GM12878 (cell line): ENCODE data around the gene FADS3. TPM values are rescaled to one million over a fixed set of nuclear protein-coding genes. Genes with fewer than 3 reads are reported as not detected.

Experiments
- ATAC-seq: fragments of 200-7000 bp; cut with Tn5 transposase; 3 replicates; pipeline ENCODE4 v1.9.1; 2020; ENCODE audit warnings: mild to moderate bottlenecking, moderate library complexity
- BruUV-seq: library from RNA; stranded (reverse); fragments of 400-500 nt; replicated peaks from 2 replicates; lab custom pipeline; 2021; lab: Mats Ljungman, UMichigan
- CTCF ChIA-PET: fragments of 300-600 bp; sonication (Branson Sonifier 250); formaldehyde crosslinking; extraction: SDS; loops from one replicate; lab custom pipeline; 2021; ENCODE audit warnings: inconsistent platforms; lab: Yijun Ruan, JAX
- POLR2A ChIA-PET: fragments of 350-600 bp; formaldehyde crosslinking; extraction: SDS; loops from one replicate; lab custom pipeline; 2021; ENCODE audit warnings: inconsistent platforms; lab: Charles Lee
- RAD21 ChIA-PET: fragments of 300-600 bp; sonication (Branson Sonifier 250); formaldehyde crosslinking; loops from one replicate; lab custom pipeline; 2023; ENCODE audit warnings: antibody characterized with exemption; ENCODE audit not compliant: unreplicated experiment; lab: Charles Lee
- SMC1A ChIA-PET: fragments of 300-600 bp; sonication (Branson Sonifier 250); formaldehyde crosslinking; loops from one replicate; lab custom pipeline; 2023; ENCODE audit not compliant: unreplicated experiment, uncharacterized antibody; lab: Charles Lee
- DNase-seq: peaks from one replicate; pipeline ENCODE4 v3.0.0-alpha.2; 2011; ENCODE audit warnings: low read depth, low spot score
- FAIRE-seq: peaks from 3 replicates; lab custom pipeline; 2011; peaks lifted over from hg19 to GRCh38; lab: Jason Lieb, UNC
- H2AFZ ChIP-seq: 2 replicates; pipeline ENCODE4 v1.6.0; 2011; ENCODE audit warnings: low read depth, low read length, control low read depth; ENCODE audit not compliant: control insufficient read depth
- H3K27ac ChIP-seq: 2 replicates; pipeline ENCODE4 v1.5.1; 2011; ENCODE audit warnings: control low read depth; ENCODE audit not compliant: control insufficient read depth, insufficient read depth
- H3K27me3 ChIP-seq, 2 experiments: replicated peaks in 1 of 2; 2 replicates each; pipeline versions ENCODE4 v1.6.0 to v1.6.1; 2011; ENCODE audit warnings: low read length in 1 of 2; ENCODE audit not compliant: control insufficient read depth in 2 of 2, insufficient read depth in 2 of 2
- H3K36me3 ChIP-seq, 2 experiments: 2 replicates each; pipeline ENCODE4 v1.5.1; 2011; ENCODE audit warnings: low read length in 1 of 2; ENCODE audit not compliant: control insufficient read depth in 2 of 2, insufficient read depth in 2 of 2
- H3K4me1 ChIP-seq: 2 replicates; pipeline ENCODE4 v1.6.1; 2011; ENCODE audit warnings: mild to moderate bottlenecking, low read length, moderate library complexity, mixed read lengths; ENCODE audit not compliant: control insufficient read depth, insufficient read depth
- H3K4me2 ChIP-seq: 2 replicates; pipeline ENCODE4 v1.6.0; 2011; ENCODE audit warnings: control low read depth; ENCODE audit not compliant: control insufficient read depth, insufficient read depth
- H3K4me3 ChIP-seq: fragments of 200-600 bp; sonication (generic); 2 replicates; pipeline ENCODE4 v1.5.1; 2016
- H3K79me2 ChIP-seq: 2 replicates; pipeline ENCODE4 v1.6.0; 2011; ENCODE audit warnings: low read length; ENCODE audit not compliant: control insufficient read depth, insufficient read depth
- H3K9ac ChIP-seq: 2 replicates; pipeline ENCODE4 v1.8.0; 2011; ENCODE audit warnings: low read length, control low read depth, mixed read lengths; ENCODE audit not compliant: control insufficient read depth, insufficient read depth
- H3K9me3 ChIP-seq: replicated peaks from 3 replicates; pipeline ENCODE4 v1.5.1; 2011; ENCODE audit warnings: mild to moderate bottlenecking, low read length; ENCODE audit not compliant: control insufficient read depth, insufficient read depth
- H4K20me1 ChIP-seq: 2 replicates; pipeline ENCODE4 v1.6.0; 2011; ENCODE audit not compliant: control insufficient read depth, insufficient read depth
- ASH2L ChIP-seq: fragments of 300-600, 200-600 bp; sonication (generic); IDR thresholded peaks from 2 replicates; pipeline ENCODE4 v1.6.1; 2017; ENCODE audit warnings: low read depth, mild to moderate bottlenecking, borderline replicate concordance
- BCL11A ChIP-seq: IDR thresholded peaks from 2 replicates; pipeline ENCODE4 v1.6.1; 2011; ENCODE audit warnings: low read depth, low read length
- CBX5 ChIP-seq: sonication (generic); IDR thresholded peaks from 2 replicates; pipeline ENCODE4 v1.6.1; 2016; ENCODE audit warnings: low read depth, moderate library complexity, mild to moderate bottlenecking, inconsistent platforms
- EGR1 ChIP-seq, 2 experiments: IDR thresholded peaks; 1 replicate in 1 of 2; 2 replicates in 1 of 2; pipeline ENCODE4 v1.6.1; 2011 to 2012; ENCODE audit warnings: low read depth in 2 of 2, low read length in 2 of 2, borderline replicate concordance in 1 of 2, mild to moderate bottlenecking in 1 of 2, moderate library complexity in 1 of 2
- ETV6 ChIP-seq, 2 experiments: fragments of 450-650 bp in 1 of 2; IDR thresholded peaks in 1 of 2; conservative IDR thresholded peaks in 1 of 2; 2 replicates each; pipeline ENCODE4 v1.6.1; 2014; ENCODE audit warnings: antibody characterized with exemption in 1 of 2, borderline replicate concordance in 1 of 2, low read depth in 1 of 2, mild to moderate bottlenecking in 1 of 2, moderate library complexity in 1 of 2
- KLF5 ChIP-seq: fragments of 450-650 bp; IDR thresholded peaks from 2 replicates; pipeline ENCODE4 v1.6.1; 2014; ENCODE audit warnings: mild to moderate bottlenecking; ENCODE audit not compliant: partially characterized antibody
- RCOR1 ChIP-seq: conservative IDR thresholded peaks from 2 replicates; pipeline ENCODE4 v1.6.1; 2012; ENCODE audit warnings: low read depth, low read length, improper control_type of control experiment
- YY1 ChIP-seq: IDR thresholded peaks from 2 replicates; pipeline ENCODE4 v1.6.1; 2011; ENCODE audit warnings: low read depth, mild to moderate bottlenecking, low read length
- ZBTB4 ChIP-seq: fragments of 450-650 bp; formaldehyde crosslinking; IDR thresholded peaks from 2 replicates; pipeline ENCODE4 v1.4.0; 2022; ENCODE audit warnings: mild to moderate bottlenecking, moderate library complexity
- WGBS: methylation state at CpG from one replicate; pipeline ENCODE4 v1.1.6; 2016; ENCODE audit warnings: low lambda C conversion rate; ENCODE audit not compliant: insufficient replicate concordance, insufficient coverage; ENCODE audit errors: missing lambda C conversion rate; 5-methylcytosine and 5-hydroxymethylcytosine counted together
- in situ Hi-C: fragments of 300-500 bp; cut with MboI; formaldehyde crosslinking; loops from 9 replicates; pipeline ENCODE4 v1.14.3; 2018; ENCODE audit warnings: mixed read lengths
- intact Hi-C: fragments of 100-400 bp; cut with micrococcal nuclease; formaldehyde crosslinking; loops from one replicate; pipeline ENCODE4 v1.14.2; 2022; ENCODE audit not compliant: unreplicated experiment
- polyA plus RNA-seq, 11 experiments: library from polyadenylated mRNA; depleted of rRNA in 4 of 11; unstranded in 6 of 11; stranded (reverse) in 5 of 11; fragments of >200 nt; fragmentation: Nextera tagmentation in 4 of 11; fragmentation: Illumina TruSeq in 1 of 11; extraction: Ambion mirVana in 4 of 11; extraction: Trizol in 1 of 11; gene quantifications; 1 replicate in 1 of 11; 2 replicates in 10 of 11; pipeline versions ENCODE4 v1.2.1 to v1.2.3, GENCODE V29; 2011 to 2016; ENCODE audit warnings: inconsistent platforms in 2 of 11, missing spikeins in 2 of 11, low read depth in 1 of 11
- total RNA-seq, 4 experiments: library from RNA; depleted of rRNA in 3 of 4; stranded (reverse); fragments of >200 nt in 3 of 4; fragmentation: Illumina TruSeq in 1 of 4; extraction: Trizol in 1 of 4; gene quantifications; 2 replicates each; pipeline versions ENCODE4 v1.2.1 to v1.2.3, GENCODE V29; 2013 to 2021
- TF ChIP-seq, protein P1 (sequence below): fragments of 450-650 bp; IDR thresholded peaks from 2 replicates; pipeline ENCODE4 v1.6.1; 2017; ENCODE audit warnings: mild to moderate bottlenecking
- TF ChIP-seq, protein P2 (sequence below): fragments of 450-650 bp; IDR thresholded peaks from 2 replicates; pipeline ENCODE4 v1.6.1; 2017; ENCODE audit warnings: mild to moderate bottlenecking, moderate library complexity
- TF ChIP-seq, protein P3 (sequence below): IDR thresholded peaks from 2 replicates; pipeline ENCODE4 v1.6.1; 2012; ENCODE audit warnings: low read depth, low read length, improper control_type of control experiment

The FADS3 gene
- total and polyA plus RNA-seq, 10 of the 15 experiments (the other 5 are each of a cell fraction or from before 2014, with no cell fraction given) = 0.23 to 8.1 (median 4.2) TPM

GRCh38 chr11:61879152-61879551 is 12.2 kb downstream of the FADS3 start (continued):
- no peak for TF ChIP-seq EGR1 (IDR thresholded peaks at IDR 0.05; ENCODE audit: borderline replicate concordance in 1 of 2, low read depth in 2 of 2, low read length in 2 of 2)
- no peak for TF ChIP-seq ETV6 (conservative IDR thresholded peaks at IDR 0.05 in 1 of 2, IDR thresholded peaks at IDR 0.05 in 1 of 2; ENCODE audit: borderline replicate concordance in 1 of 2, low read depth in 1 of 2)
- TF ChIP-seq YY1 = no peak
- TF ChIP-seq ZBTB4 (CRISPR knock-in tag) = no peak
- TF ChIP-seq KLF5 = no peak
- no peak for TF ChIP-seq RCOR1

GRCh38 chr11:61875698-61876097 is 15.6 kb downstream of the FADS3 start:
- Histone ChIP-seq H3K36me3 (no peaks in the 10 kb centered on the region), H3K79me2 (no peaks in the 10 kb centered on the region), H3K9ac (no peak overlapping the region), H3K27ac (no peak overlapping the region), H4K20me1 (no peaks in the 10 kb centered on the region), H2AFZ (no peak overlapping the region), H3K4me1 (peaks cover 12% of the 10 kb centered on the region), H3K4me3 (no peak overlapping the region), H3K9me3 (no peaks in the 10 kb centered on the region), H3K4me2 (no peak overlapping the region), H3K27me3 (no peaks in the 10 kb centered on the region; a peak in 2 of 4 replicates)
- ATAC-seq = no peak
- ChIA-PET SMC1A (no interaction called here), RAD21 (interaction anchor here (1.7 kb wide), 1 partner anchor 23 kb away, joined by 6 read pairs; no protein-coding TSS in a partner anchor), CTCF (interaction anchor here (1.1 to 3.8 kb wide), 4 partner anchors 22 to 206 kb away, joined by 3 to 19 read pairs (median 3); no protein-coding TSS in a partner anchor), POLR2A (no interaction called here)
- no peak for DNase-seq
- no TSS peak for BruUV-seq
- in situ Hi-C loops (no loop called here), intact Hi-C loops (no loop called here)
- no peak for FAIRE-seq
- WGBS = 79% methylated on average over 14 of the region's 14 CpGs
- TF ChIP-seq BCL11A (no peak), ASH2L (no peak), CBX5 (no peak)
- TF ChIP-seq, protein P1, sequence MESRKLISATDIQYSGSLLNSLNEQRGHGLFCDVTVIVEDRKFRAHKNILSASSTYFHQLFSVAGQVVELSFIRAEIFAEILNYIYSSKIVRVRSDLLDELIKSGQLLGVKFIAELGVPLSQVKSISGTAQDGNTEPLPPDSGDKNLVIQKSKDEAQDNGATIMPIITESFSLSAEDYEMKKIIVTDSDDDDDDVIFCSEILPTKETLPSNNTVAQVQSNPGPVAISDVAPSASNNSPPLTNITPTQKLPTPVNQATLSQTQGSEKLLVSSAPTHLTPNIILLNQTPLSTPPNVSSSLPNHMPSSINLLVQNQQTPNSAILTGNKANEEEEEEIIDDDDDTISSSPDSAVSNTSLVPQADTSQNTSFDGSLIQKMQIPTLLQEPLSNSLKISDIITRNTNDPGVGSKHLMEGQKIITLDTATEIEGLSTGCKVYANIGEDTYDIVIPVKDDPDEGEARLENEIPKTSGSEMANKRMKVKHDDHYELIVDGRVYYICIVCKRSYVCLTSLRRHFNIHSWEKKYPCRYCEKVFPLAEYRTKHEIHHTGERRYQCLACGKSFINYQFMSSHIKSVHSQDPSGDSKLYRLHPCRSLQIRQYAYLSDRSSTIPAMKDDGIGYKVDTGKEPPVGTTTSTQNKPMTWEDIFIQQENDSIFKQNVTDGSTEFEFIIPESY = no peak
- TF ChIP-seq, protein P2, sequence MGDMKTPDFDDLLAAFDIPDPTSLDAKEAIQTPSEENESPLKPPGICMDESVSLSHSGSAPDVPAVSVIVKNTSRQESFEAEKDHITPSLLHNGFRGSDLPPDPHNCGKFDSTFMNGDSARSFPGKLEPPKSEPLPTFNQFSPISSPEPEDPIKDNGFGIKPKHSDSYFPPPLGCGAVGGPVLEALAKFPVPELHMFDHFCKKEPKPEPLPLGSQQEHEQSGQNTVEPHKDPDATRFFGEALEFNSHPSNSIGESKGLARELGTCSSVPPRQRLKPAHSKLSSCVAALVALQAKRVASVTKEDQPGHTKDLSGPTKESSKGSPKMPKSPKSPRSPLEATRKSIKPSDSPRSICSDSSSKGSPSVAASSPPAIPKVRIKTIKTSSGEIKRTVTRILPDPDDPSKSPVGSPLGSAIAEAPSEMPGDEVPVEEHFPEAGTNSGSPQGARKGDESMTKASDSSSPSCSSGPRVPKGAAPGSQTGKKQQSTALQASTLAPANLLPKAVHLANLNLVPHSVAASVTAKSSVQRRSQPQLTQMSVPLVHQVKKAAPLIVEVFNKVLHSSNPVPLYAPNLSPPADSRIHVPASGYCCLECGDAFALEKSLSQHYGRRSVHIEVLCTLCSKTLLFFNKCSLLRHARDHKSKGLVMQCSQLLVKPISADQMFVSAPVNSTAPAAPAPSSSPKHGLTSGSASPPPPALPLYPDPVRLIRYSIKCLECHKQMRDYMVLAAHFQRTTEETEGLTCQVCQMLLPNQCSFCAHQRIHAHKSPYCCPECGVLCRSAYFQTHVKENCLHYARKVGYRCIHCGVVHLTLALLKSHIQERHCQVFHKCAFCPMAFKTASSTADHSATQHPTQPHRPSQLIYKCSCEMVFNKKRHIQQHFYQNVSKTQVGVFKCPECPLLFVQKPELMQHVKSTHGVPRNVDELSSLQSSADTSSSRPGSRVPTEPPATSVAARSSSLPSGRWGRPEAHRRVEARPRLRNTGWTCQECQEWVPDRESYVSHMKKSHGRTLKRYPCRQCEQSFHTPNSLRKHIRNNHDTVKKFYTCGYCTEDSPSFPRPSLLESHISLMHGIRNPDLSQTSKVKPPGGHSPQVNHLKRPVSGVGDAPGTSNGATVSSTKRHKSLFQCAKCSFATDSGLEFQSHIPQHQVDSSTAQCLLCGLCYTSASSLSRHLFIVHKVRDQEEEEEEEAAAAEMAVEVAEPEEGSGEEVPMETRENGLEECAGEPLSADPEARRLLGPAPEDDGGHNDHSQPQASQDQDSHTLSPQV = no peak
- TF ChIP-seq, protein P3, sequence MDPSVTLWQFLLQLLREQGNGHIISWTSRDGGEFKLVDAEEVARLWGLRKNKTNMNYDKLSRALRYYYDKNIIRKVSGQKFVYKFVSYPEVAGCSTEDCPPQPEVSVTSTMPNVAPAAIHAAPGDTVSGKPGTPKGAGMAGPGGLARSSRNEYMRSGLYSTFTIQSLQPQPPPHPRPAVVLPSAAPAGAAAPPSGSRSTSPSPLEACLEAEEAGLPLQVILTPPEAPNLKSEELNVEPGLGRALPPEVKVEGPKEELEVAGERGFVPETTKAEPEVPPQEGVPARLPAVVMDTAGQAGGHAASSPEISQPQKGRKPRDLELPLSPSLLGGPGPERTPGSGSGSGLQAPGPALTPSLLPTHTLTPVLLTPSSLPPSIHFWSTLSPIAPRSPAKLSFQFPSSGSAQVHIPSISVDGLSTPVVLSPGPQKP = no peak
